GM18858 (cell line): Measurements from ENCODE around the gene MRPL40.

Experiments used
- ATAC-seq: cut with Tn5 transposase; IDR thresholded peaks from one replicate; pipeline ENCODE4 v1.9.1; 2021; ENCODE audit not compliant: unreplicated experiment

MRPL40 gene

DNA sequence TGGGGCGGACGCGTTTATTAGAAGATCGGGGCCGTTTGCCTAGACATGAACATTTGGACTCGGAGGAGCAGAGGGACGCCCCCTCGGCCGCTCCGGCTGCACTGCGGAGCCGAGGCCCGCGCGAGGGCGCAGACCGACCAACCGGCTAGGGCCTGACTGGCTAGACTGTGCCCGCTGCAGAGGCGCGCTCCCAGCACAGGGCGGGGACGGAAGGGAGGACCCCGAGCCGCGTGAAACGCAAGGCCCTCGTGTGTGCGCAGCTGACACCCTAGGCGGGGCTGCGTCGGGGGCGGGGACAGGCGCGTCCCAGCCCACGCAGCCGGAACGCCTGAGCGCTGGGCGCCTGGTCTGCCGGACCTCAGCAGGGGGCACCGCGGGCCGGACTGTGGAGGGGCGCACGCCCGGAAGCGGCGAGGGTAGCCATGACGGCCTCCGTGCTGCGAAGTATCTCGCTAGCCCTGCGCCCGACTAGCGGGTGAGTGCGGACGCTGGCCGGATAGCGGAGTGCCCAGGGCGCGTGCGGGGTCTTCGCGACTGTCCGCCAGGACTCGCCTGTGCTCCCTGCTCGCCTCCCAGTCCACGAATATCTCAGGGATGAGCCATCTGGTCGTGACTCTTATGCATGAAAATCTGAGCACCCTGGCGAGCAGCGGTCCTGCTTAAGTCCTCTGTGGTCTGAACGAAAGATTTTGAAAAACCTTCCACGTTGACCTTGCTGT is at the start of gene MRPL40:
MRPL40 (plus strand) TSS at position 413 of the 719 bp plus-strand sequence; CDS start at position 423, 10 bp downstream.
- ATAC-seq: peak; percentile 54

DNA sequence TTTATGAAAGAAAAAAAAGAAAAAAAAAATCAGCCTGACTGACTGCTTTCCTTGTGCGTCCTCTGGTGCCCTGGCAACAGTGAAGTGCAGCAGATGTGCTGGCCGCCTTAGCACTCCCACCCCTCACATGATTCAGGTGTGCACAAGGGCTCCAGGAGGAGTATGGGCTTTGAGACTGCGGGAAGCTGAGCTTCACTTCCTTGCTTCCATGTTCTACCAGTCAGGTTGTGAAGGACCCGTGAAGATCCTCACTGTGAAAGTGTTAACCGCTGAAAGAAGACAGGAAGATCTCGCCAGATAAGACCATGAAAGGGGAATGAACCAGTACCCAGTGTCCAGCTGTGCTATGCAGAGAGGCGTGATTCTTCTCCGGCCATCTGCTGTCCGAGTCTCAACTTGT is 49.1 kb upstream of the MRPL40 start:
- ATAC-seq: no peak

DNA sequence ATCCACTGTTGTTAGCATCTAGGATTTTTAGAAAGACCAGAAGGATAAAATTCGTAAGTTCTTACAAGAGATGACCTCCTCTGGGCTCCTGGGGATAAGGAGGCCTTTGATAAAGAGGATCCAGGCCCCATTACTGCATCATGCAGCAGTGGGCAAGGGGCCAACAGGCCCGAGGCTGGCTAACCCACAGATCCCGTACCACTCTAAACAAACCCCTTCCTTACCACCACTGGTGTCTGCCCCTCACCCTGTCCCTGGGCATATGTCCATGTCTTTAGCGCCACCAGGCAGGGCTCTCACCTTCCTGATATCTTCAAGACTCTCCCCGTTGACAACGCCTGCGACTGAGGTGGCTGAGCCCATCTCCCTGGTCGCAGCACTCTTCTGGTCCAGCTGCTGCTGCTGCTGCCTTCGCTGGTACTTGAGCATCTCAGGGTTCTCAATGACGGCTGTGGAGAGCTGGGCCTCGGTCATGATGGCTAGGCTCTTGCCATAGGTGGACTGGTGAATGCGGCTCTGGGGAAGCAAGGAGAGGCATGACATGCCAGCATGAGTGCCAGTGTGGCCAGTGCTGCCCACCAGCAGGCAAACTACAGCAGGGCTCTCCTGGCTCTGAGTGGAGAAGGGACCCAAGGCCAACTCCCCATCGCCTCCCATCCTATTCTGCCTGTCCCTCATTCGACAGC is 47.0 kb upstream of the MRPL40 start:
- ATAC-seq: no peak

DNA sequence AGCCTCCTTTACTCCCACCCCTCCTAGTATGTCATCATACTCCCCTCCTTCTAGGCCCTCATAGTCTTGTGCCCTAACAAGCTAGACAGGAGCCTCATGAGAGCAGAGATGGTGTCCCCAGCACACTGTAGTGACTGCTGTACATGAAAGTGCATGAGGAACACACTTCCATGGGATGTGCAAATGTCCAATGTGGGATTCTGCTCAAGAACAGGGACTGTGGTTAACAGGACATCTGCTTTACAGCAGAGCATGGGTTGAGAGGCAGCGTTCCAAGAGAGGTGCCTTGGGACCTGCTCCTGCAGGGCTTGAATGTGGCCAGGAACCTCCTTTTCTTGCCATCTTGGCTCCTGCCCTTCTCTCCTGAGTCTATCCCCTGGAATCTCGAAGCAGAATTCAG is 46.1 kb upstream of the MRPL40 start:
- ATAC-seq: no peak

DNA sequence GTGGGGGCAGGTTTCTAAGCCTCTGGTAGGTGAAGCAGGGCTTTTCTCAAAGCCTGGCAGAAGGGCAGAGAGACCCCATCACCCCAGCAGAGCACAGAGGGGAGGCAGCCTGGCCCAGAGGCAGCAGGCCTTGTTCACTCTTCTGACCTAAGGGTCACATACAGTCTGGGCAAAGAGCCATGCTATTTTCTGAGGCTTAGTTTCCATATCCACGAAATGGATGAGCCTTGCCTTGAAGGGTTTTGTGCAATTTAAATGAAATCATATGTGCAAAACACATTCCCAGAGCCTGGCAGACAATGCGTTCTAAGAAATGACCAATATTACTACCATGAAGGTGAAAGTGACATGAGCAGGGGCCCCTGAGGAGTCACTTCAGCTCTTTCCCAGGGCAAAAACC is 45.3 kb upstream of the MRPL40 start:
- no peak for ATAC-seq

DNA sequence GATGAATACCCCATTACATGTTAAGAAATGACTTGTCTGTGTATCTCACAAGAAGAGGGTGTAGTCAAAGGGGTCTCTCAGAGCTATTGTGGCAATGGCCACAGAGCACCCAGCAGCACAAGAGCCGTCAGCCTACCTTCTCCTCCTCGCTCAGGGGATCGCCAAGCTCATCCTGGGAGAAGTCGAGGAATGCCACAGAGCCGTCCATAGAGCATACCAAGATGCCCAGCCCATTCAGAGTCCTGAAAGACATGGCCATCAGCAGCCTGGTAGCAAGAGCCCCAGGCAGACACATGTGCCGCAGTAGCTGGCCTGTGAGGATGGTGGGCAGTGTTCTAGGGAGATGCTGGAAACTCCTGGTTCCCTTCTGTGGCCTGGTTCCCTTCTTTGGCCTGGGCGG is 44.8 kb upstream of the MRPL40 start:
- no peak for ATAC-seq

DNA sequence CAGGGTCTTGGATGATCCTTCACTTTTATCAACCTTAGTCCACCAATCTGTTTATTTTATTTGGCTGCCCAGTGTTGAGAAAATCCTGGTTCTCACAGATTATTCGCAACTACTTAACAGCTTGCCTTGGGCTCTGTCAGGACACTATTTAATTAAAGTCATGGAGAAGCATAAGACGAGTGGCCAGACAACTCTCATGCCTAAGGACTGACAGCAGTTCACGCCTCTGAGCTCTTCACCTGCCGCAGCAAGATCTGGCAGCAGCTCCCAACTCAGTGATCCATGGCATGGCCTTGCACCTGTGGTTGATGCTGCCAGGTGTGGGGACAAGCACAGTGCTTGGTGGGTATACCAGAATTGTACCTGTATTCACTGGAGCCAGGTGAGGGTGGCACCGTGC is 38.6 kb upstream of the MRPL40 start:
- ATAC-seq: no peak

DNA sequence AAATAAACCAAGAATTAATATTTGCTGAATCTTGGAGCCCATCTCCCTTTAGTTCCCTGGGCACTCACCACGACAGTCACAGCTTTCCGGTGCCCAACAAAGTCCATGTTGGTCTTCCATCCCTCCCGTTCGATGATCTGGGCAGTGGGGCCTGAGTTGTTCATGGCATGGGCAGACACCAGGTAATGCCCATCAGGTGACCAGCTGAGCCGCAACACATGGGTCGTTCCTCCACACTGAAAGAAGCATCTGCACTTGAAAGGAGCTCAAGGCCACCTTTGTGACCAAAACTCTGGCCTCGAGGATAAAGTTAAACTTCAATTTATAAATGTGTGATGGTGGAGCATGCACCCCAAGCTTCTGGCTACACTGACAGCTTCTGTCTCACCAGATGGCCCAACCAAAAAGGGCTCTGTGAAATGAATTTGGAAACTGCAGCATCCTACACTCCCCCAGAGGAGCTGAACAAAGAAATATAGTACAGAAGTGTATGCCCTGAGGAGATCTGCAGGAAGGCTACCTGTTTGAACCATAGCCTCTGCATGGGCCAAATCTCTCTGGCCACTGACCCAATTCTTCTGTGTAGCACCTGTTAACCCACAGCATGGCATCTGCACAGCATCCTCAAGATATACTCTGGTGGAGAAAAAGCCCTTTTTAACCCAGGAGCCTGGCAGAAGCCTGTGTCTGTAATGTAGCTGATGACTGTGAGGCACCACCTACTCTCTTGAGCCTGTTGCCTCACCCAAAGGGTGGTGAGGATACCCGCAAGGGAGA is 37.9 kb upstream of the MRPL40 start:
- ATAC-seq: no peak

DNA sequence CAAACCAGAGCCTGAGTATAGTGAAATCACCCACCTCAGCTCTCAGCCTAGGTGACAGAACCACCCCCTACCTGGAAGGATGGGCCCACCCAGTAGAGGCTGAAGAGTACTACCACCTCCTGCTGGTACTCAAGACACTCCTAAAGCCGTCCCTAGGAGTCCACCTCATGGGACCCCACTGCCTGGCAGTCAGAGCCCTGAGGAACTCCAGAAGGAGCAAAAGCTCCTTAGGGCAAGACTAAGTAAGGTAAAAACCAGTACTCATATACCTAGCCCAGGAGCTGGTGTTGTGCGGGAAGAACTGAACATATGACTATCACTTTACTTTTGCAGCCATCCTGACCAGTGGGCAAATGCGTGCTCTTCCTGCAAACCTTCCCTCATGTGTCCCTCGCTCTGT is 37.1 kb upstream of the MRPL40 start:
- no peak for ATAC-seq

DNA sequence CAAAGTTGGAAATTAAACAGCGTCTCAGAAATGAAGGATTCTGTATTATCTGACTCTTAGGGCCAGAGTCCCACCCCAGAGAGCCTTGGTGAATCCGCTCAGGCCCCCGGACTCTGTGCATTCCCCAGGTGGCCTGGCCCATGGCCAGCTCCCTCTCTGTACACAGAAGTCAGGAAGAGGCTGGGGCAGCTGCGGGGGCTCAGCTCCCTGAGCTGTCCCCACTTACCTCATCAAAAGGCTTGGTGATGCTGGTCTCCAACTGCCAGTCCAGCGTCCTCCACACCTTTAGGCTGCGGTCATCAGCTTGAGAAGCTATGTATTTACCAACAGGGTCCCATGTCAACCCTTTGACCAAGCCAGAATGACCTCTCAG is 35.8 kb upstream of the MRPL40 start:
- no peak for ATAC-seq

DNA sequence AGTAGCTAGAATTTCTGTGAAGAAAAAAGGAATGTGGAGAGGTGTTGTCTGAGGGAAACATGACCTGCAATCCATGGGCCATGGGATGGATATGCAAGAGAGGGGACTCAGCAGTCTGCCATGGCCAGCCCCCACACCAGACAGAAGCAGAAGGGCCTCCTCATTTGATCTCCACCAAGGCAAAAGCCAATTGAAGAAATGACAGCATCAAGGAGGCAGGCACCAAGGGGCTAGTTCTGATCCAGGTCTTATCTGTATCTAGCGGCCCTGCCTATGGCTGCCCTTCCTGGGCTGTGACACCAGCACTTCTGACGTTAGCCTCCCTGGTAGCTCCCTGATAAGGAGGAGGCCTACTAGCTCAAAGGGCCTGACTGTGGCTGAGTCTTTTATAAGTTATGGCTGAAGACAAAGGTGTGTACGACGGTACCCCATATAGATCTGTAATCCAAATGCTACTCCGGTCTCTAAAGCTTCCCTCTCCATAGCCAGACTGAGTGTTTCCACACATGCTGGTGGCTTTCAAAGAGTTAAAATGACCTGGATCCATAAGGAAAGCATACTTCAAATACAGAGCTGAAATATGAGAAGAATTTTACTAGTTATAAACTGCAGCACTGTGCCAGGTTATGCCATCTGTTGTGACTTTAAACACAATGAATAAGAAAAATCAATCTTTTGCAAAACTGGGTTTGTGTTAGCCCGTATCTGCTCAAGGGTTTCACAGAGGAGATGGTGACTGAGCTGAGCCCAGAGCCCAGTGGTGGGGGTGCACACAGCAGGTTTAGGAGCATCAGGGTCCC is 35.2 kb upstream of the MRPL40 start:
- no peak for ATAC-seq

DNA sequence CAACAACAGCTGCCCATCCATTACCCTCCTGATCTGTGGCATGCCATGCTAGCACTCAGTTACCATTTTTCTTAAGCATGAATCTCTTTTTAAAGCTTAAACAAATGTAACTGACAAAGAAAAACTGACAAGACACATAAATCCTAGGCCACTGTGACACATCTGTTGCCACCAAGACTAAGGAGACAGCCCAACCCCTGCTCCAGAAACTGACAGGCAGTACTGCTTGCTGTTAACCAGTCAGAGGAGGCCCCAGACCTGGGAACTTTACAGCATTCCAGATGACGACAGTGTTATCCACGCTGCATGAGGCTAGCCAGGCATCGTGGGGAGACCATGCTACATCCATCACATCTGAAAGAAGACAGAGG is 34.6 kb upstream of the MRPL40 start:
- no peak for ATAC-seq

DNA sequence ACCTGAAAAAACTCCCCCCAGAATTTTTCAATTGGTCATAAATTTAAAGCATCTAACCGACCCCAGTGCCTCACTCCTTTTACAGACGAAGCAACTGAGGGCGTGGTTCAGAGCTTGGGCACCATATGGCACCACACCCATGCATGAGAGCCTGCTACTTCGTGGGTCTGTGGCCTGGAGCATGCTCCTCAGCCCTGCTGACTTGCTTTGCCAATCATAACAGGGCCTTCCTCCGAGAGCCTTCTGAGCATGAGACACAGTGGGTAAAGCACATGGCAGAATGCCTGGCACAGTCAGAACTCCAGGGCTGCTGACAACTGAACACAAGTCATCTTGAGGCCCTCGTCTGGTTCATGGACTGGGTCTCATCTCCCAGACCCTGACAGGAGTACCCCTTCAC is 34.1 kb upstream of the MRPL40 start:
- no peak for ATAC-seq

DNA sequence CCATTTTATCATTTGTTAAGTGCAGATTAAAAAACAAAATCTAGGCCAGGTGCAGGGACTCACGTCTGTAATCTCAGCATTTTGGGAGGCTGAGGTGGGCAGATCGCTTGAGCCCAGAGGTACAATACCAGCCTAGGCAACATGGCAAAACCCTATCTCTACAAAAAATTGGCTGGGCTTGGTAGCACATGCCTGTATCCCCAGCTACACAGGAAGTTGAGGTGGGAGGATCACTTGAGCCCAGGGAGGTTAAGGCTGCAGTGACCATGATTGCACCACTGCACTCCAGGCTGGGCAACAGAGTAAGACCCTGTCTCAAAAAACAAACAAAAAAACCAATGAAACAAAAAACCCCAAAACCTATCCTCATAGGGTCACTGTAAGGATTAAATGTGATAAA is 33.7 kb upstream of the MRPL40 start:
- ATAC-seq: no peak

DNA sequence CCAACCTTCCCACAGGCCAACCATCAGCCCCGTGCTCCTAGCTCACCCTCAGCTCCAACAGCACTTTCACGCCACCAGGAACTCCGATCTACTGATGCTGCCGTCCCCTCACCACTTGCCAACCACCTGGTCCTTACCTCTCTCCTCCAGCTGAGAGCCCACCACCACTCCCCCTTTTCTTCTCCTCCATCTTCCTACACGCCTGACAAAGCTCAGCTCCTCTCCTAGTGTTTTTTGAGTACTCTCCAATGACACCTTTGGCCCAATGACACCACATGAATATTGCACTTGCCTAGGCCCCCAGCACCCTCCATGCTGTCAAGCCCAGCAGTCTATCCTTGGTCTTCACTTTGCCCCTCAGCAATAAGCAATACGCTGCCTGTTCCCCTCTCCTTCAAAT is 31.5 kb upstream of the MRPL40 start:
- no peak for ATAC-seq

DNA sequence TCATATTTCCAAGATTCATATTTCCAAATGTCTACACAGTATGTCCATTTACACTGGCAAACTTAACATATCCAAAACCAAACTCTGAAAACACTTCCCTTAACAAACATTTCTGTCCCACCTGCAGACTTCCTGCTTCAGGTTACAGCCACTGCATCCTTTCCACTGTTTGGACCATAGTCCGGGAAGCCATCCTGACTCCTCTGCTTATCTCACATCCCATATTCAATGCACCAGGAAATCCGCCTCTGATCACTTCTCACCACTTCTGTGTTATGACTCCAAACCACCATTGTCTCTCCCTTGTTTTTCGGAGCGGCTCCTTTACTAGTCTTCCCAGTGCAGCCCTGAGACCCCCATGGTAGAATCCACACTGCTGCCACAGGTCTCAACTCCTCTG is 30.9 kb upstream of the MRPL40 start:
- ATAC-seq: no peak

DNA sequence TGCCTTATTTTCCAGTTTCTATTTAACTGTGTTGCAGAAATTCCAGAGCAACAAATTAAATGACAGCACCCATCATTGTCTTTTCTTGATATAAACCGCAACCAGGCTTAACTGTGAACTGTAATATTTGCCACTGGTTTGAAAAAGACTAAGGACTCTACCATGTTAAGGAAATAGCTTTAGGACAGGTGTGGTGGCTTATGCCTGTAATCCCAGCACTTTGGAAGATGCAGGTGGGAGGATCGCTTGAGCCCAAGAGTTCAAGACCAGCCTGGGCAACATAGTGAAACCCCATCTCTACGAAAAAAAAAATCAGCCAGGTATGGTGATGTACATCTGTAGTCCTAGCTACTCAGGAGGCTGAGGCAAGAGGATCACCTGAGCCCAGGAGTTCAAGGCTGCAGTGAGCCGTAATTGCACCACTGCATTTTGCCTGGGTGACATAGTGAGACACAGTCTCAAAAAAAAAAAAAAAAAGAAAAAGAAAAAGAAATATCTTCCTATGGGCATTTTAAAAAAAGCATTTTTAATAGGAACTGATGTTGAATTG is 29.6 kb upstream of the MRPL40 start:
- ATAC-seq: no peak

DNA sequence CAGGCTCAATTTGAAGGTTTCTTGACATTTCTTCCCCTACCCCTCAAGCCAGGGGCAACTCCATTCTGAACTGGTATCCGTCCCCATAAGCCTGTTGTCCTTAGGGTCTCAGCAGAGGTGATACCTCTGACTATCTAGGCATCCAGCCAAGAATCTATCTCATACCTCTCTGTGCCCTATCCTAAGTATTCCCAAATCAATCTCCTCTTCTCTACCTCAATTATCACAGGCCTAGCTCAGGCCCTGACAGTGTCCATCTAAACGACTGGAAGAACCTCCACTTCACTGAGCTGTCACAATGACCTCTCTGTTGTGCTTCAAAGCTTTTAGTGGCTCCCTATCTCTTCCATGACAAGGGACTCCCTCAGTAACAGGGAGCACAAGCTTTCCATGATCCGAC is 27.7 kb upstream of the MRPL40 start:
- ATAC-seq: no peak

DNA sequence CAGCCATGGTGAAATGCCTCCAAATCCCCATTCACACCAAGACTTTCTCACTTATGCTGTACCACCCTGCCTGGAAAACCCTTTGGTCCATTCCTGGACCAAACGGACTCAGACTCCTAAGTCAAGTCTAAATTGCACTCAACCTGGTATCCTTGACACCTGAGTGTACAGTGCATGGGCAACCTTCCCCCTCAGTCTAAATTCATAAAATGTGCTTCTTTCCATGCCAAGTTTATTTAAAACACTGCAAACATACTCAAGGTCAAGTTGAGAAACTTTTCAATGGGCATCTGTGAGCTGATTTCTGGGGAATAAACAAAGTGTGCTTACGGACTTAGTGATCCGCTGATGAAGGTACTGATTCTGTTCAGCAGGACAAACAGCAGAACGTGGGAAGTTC is 27.2 kb upstream of the MRPL40 start:
- no peak for ATAC-seq

DNA sequence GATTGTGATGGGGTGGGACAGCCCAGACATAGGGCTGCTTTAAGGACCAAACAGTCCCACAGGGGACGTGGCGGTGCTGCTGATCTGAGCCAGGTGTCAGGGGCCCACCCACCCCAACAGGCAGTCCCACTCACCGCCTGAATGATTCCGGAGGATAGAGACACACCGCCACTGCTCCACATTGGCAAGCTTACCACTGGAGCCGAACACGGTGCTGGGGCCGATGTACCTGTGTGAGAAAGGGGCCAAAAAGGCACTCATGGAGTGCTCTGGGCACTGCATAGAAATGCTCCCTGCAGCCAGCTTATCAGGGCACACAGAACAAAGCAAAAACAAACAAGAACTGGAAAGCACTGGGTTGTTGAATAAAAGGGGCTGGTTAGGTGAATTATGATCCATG is 26.7 kb upstream of the MRPL40 start:
- ATAC-seq: no peak

DNA sequence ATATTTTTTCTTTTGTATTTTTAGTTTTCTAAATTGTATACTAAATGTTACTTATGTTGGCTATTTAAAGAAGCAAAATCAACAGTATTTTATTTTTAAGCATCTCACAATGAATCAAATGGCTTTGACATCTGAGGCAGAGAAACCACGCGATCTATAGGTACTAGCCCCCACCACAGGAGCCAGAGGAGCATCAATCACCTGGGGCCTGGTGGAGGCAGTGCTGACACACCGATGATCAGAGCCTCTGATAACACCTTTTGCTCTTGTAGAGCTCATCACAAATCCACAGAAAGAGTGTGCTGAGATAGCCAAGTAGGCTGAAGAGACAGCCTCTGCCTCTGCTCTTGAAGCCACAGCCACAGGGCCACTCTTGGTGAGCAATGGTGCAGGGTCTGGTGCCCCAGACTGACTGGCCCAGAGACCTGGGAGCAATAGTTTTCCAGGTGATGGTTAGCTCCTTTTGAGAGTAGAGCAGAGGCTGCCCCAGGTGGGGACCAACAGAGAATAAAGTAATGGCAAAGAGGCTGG is 26.0 kb upstream of the MRPL40 start:
- ATAC-seq: no peak
